Measurements from ENCODE around the gene FBXO34.
A peak's percentile ranks its signal among the peaks of the same experiment; 100 is the strongest.

FBXO34 gene

DNA sequence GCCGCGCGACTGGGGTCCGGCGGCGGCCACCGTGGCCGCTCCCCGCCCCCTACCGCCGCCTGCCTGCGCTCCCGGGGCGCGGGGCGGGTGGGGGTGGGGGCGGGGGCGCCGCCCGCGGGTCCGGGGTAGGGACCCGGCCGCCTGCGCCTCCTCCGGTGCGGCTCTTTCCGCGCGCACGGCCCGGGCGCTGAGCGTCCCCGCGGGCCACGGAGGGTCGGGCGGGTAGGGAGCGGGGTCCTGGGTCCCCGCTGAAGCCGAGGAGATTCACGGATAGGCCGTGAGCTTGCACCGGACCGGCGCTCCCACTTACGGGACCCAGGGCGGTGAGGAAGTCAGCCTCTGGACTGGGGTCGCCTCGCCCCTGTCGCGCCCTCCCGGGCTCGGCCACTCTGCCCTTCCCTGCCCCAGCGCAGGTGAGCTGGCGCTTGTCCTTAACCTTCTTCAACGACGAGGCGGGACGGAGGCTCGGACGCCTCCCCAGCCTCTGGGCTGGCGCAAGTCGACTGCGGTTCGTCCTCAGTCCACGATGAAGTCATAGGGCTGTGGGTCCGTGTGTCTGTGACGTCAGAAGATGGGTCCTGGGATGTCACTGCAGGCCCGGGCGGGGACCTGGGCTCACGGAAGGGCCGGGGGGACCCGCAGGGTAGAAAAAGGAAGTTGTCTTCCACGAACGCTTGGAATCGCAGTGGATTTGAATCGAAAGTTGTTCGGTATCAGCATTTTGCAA is 514 bp downstream of the FBXO34 start:
- peak; percentile 6 to 21 for DNase-seq (ENCODE audit: low read depth in 2 of 2, low spot score in 1 of 2)

DNA sequence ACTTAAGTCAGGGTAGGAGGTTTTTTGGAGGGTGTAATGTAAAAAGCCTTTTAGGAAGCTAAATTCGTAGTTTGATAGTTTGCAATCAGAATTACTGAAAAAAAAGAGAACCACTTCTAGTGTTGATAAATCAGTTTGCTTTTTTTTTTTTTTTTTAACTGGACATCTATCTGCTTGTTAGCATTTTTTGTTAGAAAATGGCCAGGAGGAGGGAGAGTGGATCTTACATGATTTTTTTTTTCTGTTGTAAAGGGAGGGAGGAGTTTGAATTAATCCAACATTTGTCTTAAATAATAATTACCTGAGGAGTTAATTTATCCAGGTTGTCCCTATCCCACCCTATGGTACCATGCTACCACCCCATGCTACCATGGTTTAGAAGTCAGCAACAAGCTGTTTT is 1.2 kb downstream of the FBXO34 start:
- DNase-seq (ENCODE audit: low read depth in 2 of 2, low spot score in 1 of 2), result no peak

DNA sequence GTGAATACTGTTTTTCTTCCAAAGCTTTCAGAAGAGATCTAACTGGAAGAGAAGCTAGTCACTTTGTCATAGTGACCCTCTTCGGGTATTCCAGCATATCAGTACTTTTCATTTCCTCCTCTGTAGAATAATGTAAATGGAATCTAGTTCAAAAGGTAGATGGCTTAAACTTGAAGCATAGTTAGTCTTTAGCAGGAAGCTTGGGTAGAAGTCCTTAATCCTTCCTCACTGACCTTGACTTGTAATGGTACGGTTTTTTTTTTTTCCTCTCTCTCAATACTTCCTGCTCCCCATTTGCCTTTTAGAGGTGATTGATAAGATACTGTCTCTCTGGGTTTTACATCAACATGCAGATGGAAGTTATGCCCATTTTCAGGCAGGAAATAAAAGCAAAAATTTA is 1.7 kb downstream of the FBXO34 start:
- no peak for DNase-seq (ENCODE audit: low read depth in 2 of 2, low spot score in 1 of 2)

DNA sequence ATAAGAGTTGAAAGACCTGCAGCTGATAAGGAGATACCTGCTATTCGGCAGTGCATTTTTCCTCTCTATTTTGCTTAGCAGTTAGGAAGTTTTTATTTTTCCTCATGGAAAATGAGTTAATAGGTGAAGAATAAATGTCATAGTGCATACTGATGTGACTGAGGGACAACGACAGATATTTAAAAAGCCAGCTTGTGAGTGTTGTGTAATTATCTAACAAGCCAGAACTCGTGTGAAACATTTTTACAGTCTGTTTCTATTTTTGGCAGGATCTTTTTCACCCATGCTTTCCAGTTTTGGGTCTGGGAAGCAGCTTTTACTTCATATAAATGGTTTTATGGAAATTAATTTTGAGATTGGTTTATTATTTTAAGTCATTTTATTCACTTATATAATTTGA is 2.9 kb downstream of the FBXO34 start:
- no peak for DNase-seq (ENCODE audit: low read depth in 2 of 2, low spot score in 1 of 2)

- DNase-seq (ENCODE audit: low read depth in 2 of 2, low spot score in 1 of 2), result no peak
These were observed 3.5 kb downstream of the FBXO34 start for GRCh38 chr14:55274751-55275150.

DNA sequence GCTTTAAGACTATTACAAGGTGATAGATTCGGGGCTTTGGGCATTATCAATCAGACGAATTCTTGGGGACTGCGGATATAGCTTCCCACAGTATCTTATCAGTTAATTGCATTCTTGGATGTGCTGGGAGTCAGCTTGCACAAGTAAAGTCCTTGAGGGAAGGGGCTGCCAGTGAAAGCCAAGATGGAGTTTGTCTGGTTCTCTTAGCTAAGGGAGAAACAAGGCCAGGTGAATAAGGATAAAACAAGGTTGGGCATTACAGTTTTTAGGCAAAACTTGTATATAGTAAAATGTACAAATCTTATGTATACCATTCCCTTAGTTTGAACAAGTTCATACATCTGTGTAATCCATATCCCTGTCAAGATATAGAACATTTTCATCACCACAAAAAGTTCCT is 5.5 kb downstream of the FBXO34 start:
- DNase-seq (ENCODE audit: low read depth in 2 of 2, low spot score in 1 of 2), result no peak

DNA sequence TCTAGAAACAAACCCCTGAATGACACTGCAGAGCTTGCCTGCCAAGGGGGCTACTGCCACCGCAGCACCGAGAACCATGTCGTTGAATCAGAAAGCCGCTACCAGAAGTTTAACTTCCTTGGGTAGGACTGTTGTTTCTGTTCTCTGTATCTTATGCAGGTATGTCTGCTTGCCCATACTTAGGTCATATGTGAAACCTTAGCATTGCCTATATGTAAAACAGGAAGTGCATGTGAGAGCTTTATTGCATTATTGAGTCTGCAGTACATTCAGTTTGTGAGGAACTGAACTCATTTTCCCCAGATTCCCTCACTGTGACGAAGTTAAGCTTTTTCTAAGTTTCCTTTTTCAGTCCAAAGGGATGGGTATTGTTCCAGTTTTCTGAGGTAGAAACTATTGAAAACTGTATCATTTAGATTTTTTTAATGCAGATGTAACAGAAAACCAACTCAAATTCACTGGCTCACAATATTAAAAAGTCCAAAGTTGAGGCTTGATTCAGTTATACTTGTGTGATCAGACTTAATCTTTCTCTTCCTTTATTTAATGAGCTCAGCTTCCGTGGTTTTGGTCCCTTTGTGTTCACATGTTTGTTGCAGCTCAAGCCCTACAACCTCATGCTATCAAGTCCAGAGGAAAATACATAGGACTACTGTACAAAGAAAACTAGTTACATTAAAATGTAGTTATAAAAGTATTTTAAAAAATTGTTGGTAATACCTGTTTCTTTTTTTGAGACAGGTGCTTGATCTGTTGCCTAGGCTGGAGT is 6.9 kb downstream of the FBXO34 start:
- DNase-seq (ENCODE audit: low read depth in 2 of 2, low spot score in 1 of 2), result no peak

DNA sequence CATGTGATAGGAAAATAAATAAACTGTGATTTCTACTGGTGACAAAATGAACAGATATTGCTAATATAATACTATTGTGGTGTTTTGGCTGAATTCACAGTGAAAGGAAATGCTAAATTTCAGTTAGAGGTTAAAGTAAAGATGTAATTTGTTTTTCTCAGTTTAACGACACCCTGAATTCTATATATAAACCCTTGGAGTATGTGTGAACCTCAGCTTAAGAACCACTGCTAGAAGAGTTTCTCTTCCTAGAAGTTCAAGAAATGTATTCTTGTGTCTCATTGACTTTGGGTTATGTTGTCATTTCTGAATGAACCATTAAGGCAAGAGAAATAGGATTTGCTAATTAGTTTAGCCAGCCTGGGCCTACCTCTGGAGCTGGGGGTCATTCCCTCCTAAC is 8.2 kb downstream of the FBXO34 start:
- DNase-seq (ENCODE audit: low read depth in 2 of 2, low spot score in 1 of 2), result no peak

- no peak for DNase-seq (ENCODE audit: low read depth in 2 of 2, low spot score in 1 of 2)
These were observed 10.2 kb downstream of the FBXO34 start for GRCh38 chr14:55281316-55281839.

- no peak for DNase-seq (ENCODE audit: low read depth in 2 of 2, low spot score in 1 of 2)
These were observed 13.9 kb downstream of the FBXO34 start for GRCh38 chr14:55285048-55285652.

GRCh38 chr14:55288439-55288838 is 17.2 kb downstream of the FBXO34 start:
- DNase-seq (ENCODE audit: low read depth in 2 of 2, low spot score in 1 of 2), result no peak

DNA sequence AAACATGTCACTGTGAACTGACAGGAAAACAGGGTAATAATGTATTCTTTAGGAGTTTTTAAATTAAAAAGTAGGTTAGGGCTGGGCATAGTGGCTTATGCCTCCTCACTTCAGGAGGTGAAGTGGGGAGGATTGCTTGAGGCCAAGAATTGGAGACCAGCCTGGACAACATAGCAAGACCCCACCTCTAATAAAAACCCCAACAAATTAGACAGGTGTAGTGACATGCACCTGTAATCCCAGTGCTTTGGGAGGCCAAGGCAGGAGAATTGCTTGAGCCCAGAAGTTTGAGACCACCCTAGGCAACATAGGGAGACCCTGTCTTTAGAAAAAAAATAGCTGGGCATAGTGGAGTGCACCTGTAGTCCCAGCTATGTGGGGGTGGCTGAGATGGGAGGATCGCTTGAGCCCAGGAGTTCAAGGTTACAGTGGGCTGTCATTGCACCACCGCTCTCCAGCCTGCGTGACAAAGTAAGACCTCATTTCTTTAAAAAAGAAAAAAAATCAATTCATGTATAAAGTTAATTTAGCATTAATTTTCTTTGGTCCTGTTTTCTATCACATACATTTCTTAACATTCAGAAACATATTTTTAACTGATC is 20.4 kb downstream of the FBXO34 start:
- no peak for DNase-seq (ENCODE audit: low read depth in 2 of 2, low spot score in 1 of 2)

GRCh38 chr14:55294603-55295002 is 23.4 kb downstream of the FBXO34 start:
- DNase-seq (ENCODE audit: low read depth in 2 of 2, low spot score in 1 of 2), result no peak

DNA sequence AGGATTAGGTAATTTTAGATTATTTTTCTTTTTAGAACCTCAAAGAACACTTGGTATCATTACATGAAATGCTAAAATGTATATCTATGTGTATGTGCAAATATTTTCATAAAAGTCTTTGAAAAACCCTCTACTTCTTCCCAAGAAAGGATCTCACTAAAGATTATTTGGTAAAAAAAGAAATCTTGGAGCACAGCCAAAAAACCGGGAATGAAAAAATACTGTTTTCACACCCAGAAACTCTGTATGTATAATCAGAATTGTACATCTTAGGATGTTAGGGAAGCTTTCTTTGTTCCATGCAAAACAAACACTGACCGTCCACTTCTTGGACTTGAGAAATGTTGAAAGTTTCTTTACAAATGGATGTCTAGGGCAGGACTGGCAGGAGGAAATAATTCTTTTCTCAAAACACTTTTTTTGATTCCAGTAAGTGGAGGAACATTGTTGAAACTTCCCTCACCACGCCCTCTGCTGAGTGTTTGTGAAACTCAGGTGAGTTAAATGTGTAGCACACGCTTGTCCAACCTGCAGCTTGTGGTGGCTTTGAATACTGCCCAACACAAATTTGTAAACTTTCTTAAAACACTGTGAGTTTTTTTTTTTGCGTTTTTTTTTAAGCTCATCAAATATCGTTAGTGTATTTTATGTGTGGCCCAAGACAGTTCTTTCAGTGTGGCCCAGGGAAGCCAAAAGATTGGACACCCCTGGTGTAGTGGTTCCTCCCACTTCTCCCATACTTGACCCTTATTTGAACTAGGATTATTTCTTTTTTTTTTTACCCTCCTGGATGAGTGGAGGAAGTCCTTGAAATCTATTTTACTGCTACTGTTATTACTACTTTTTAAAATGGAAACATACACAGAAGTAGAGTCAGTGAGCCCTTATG is 26.6 kb downstream of the FBXO34 start:
- no peak for DNase-seq (ENCODE audit: low read depth in 2 of 2, low spot score in 1 of 2)

GRCh38 chr14:55298500-55298822 is 27.2 kb downstream of the FBXO34 start:
- no peak for DNase-seq (ENCODE audit: low read depth in 2 of 2, low spot score in 1 of 2)

DNA sequence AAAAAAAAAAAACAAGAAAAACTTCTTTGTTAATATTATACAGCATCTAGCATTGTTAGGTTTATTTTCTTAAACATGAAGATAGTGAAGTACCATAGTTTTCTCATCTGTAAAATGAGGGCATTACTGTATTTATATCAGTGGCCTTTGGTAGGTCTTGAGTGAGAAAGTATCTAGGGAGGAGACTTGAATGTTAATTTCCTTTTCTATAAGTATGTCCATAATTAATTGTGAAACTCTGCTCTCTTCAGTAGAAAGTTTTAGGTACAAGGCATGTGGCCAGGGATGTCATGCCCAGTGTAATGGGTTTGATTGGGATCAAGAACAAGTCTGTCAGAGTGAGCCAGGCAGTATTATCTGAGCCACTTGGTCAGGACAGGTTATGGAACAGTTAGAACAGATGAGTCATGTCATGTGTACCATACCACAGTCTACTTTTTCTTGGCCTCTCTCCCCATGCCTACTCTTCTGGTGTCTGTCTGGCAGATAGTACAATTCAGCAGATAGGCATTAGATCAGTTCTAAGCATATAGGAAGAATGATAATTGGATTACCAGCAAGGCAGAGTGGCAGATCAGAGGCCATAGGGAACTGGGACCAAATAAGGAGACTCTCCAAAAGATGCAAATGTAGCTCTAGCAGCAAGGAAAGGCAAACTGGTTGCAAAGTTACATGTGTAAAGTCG is 30.4 kb downstream of the FBXO34 start:
- DNase-seq (ENCODE audit: low read depth in 2 of 2, low spot score in 1 of 2), result no peak

GRCh38 chr14:55302367-55303124 is 31.3 kb downstream of the FBXO34 start:
- no peak for DNase-seq (ENCODE audit: low read depth in 2 of 2, low spot score in 1 of 2)

- DNase-seq (ENCODE audit: low read depth in 2 of 2, low spot score in 1 of 2), result no peak
These were observed 31.9 kb downstream of the FBXO34 start for GRCh38 chr14:55303125-55303499.

- no peak for DNase-seq (ENCODE audit: low read depth in 2 of 2, low spot score in 1 of 2)
These were observed 32.5 kb downstream of the FBXO34 start for GRCh38 chr14:55303691-55304145.

Data from stimulated activated CD8-positive, alpha-beta memory T cell treated with anti-CD3 and anti-CD28 coated beads, Interleukin-4, amount 100 ng/mL, for 4 hours (primary cell).